Stimulated activated CD4-positive, alpha-beta T cell treated with anti-CD3 and anti-CD28 coated beads, Interleukin-1b, Interleukin-23, amount 100 ng/mL, for 4 hours (primary cell): Measurements from ENCODE around the gene FAM20C.

Experiments
- DNase-seq, 2 donors: peaks; one replicate each; pipeline ENCODE4 v3.0.0-alpha.2; 2020; ENCODE audit warnings: low read depth in 2 of 2

Gene FAM20C

GRCh38 chr7:226281-226895 is 34.0 kb downstream of the FAM20C start:
- DNase-seq: no peak

GRCh38 chr7:227926-228325 is 35.6 kb downstream of the FAM20C start:
- no peak for DNase-seq

- DNase-seq: no peak
Measured at GRCh38 chr7:228610-229009, 36.2 kb downstream of the FAM20C start.

- no peak for DNase-seq
Measured at GRCh38 chr7:229184-229964, 37.0 kb downstream of the FAM20C start.

GRCh38 chr7:230274-230673 is 37.9 kb downstream of the FAM20C start:
- DNase-seq: no peak

GRCh38 chr7:231030-231857 is 38.9 kb downstream of the FAM20C start:
- DNase-seq: no peak

- DNase-seq: no peak
Measured at GRCh38 chr7:231858-232246, 39.5 kb downstream of the FAM20C start.

- DNase-seq: no peak
Measured at GRCh38 chr7:232410-233248, 40.3 kb downstream of the FAM20C start.

GRCh38 chr7:233249-234035 is 41.1 kb downstream of the FAM20C start:
- DNase-seq: no peak

- DNase-seq: no peak
Measured at GRCh38 chr7:234051-234707, 41.8 kb downstream of the FAM20C start.

- DNase-seq: no peak
Measured at GRCh38 chr7:234708-235553, 42.6 kb downstream of the FAM20C start.

GRCh38 chr7:235576-236395 is 43.4 kb downstream of the FAM20C start:
- no peak for DNase-seq

GRCh38 chr7:236967-237366 is 44.6 kb downstream of the FAM20C start:
- DNase-seq: no peak

- no peak for DNase-seq
Measured at GRCh38 chr7:237385-237784, 45.0 kb downstream of the FAM20C start.

- DNase-seq: no peak
Measured at GRCh38 chr7:240146-240676, 47.8 kb downstream of the FAM20C start.

GRCh38 chr7:240887-241421 is 48.6 kb downstream of the FAM20C start:
- no peak for DNase-seq

GRCh38 chr7:241513-241912 is 49.1 kb downstream of the FAM20C start:
- DNase-seq: no peak
